Mammary epithelial cell (primary cell): ENCODE results near the gene CST7.

Experiments
- CTCF ChIP-seq, 2 donors: IDR thresholded peaks in 1 of 2; conservative IDR thresholded peaks in 1 of 2; 2 replicates each; pipeline ENCODE4 v1.5.1; 2011 to 2012; ENCODE audit warnings: inconsistent platforms in 2 of 2, low read length in 2 of 2, mild to moderate bottlenecking in 2 of 2, control low read depth in 1 of 2, low read depth in 1 of 2; ENCODE audit not compliant: insufficient read depth in 1 of 2; ENCODE audit errors: extremely low read depth in 1 of 2
- EZH2 ChIP-seq: IDR thresholded peaks from 2 replicates; pipeline ENCODE4 v1.6.1; 2012; ENCODE audit warnings: low read length, inconsistent platforms, borderline replicate concordance

GRCh38 chr20:24959591-24960301 is 10.7 kb downstream of the CST7 start:
- TF ChIP-seq CTCF (conservative IDR thresholded peaks at IDR 0.05 in 1 of 2, IDR thresholded peaks at IDR 0.05 in 1 of 2; ENCODE audit: extremely low read depth in 1 of 2, insufficient read depth in 1 of 2, low read depth in 1 of 2, low read length in 2 of 2) (no peak), EZH2 (no peak)
